Measurements from ENCODE around the gene TMEM9.

Gene TMEM9

DNA sequence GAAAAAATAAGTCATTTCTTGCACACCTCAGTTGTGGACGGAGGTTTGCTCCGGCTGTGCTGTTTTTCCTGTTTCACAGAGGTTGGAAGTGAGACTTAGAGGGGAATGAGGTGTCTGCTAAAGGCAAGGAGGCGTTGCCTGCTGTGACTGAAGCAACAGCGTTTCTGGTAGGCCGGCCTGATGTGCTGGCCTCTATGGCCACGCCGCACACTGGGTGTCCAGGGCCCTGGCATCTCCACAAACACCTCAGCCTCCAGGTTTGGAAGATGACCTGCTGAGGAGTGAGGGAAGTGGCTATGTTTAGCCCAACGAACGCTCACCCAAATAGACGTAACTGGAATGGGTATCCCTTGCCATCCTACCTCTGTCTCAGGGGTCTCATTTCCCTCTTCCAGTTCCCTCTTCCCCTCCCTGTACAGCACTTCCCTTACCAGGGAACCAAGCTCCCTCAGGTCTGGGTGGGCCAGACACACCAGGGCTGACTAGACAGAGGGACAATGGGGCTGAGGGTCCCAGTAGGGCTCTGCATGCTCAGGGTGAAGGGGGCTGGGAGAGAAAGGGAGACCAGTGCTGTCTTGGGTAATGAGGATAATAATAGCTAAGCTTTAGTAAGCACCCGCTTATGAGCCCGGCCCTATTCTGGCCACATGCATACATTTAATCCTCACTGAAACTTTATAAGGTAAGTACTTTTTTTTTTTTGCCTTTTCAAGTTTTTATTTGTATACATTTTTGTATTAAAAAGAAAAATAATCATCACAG lies 53.9 kb downstream of the TMEM9 start:
- DNase-seq = no peak

DNA sequence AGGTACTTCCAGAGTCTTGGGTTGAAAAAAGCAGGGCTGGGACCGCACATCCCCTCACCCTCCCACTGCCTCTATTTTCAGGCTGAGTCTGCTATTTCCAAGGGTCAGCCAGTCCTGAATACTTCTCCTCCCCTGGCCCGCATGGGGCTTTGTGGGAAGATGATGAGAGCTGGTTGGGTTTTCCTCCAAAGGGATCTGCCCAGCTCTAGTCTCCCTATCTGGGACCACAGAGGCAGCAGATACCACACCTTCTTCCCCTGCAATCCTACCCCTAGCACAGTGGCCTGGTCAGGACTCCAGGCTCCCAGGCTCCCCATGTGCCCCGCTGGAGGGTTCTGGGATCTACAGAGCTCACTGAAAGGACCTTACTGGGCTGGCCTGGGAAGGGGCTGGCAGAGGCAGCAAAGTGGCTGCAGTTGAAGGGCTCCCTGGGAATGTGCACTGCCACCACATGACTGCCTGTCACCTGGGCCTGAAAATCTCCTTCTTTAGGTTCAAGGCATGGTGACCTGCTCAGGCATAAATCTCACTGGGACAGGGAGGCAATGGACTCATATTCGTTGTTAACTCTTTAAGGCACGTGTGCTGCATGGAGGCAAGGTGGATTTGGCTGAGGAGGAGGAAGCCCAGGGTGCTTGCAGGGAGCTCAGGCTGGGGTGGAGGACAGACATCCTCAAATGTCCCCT lies 55.1 kb downstream of the TMEM9 start:
- no peak for DNase-seq

DNA sequence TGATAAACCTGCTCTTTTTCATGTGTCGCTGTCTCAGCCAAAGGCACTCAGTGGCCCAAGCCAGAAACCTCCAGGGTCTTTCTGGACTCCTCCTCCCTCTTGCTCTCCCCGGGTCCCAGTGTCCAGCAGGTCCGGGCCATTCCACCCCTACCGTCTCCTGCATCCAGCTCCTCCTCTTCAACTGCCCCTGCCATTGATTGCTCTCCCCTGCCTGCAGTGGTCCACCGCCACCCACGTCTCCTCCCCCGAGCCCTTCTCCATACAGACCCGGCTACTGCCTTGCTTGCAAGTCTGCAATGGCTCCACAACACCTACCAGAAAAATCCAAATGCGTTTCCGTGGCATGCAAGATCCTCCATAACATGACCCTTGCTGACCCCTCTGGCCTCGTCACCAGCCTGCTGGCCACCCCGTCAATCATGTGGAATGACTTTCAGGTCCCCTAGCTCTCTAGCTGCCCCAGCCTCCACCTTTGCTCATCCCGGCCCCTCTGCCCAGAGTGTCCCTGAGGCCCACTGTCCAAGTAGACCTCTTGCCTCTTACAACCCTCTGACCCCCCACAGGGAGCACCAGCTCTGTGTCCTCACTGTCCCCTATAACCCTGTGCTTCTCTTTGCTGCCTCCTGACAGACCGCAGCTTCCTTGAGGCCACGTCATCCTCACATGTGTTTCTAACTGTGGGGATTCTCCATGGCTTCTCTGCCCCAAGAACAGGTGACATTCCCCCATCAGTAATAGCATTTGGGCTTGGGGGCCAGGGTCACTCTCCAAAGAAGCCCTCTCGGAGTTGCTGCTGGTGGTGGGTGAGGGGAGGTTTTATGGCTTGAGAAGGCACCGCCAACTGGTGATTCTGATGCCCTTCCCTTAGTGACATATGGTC lies 57.1 kb downstream of the TMEM9 start:
- DNase-seq = no peak

DNA sequence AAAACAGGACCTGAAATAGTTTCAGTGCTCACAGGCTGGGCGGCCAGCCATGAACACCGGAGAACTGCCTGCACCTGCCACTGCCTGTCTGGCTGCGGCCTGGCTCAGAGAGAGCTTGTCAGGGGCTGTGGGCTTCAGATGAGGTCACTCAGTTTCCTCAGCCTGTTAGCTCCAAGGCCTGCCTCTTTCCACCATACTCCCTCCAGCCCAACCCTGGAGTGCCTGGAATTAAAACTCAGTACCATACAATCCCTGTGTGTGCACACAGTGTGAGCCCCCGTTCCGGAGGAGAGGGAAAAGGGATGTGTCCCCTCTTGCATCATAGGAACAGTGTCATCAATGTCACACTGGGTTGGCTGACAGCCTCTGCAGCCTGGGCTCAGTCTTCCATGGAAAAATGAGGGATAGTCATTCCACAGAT lies 58.2 kb downstream of the TMEM9 start:
- DNase-seq = no peak

DNA sequence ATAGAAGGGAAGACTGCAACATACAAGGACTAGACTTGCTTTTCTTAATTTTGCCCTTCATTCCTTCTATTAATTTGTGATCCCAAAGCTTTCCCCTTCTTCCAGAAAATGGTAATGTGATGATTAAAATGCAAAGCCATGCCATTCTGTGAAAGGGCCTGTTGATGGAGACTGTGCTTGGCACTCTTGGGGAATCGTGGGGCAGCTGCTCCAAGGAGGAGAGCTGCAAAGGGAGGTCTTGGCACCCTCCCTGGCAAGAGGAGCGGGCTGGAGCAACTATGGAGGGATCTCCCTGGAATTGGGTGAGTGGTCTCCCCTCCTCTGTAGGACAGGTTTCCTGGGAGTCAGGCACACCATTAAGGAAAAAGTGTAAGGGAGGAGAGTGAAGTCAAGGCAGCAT lies 58.7 kb downstream of the TMEM9 start:
- DNase-seq = no peak

DNA sequence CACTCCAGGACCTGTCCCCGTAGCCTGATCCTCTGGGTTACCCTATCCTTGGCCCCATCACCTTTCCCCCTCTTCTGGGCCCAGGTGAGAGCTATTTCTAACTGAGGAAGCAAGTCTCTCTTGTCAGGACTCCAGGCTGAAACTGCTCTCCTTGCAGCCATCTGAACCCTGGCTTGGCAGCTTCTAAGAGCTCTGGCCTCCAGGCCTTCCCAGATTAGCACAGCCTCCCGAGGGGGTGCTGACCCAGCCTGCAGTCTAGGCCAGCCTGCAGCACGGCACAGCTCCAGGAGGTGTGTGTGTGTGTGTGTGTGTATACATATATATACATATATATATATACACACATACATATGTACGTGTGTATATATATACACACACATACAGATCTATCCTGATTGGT lies 59.4 kb downstream of the TMEM9 start:
- DNase-seq = no peak

DNA sequence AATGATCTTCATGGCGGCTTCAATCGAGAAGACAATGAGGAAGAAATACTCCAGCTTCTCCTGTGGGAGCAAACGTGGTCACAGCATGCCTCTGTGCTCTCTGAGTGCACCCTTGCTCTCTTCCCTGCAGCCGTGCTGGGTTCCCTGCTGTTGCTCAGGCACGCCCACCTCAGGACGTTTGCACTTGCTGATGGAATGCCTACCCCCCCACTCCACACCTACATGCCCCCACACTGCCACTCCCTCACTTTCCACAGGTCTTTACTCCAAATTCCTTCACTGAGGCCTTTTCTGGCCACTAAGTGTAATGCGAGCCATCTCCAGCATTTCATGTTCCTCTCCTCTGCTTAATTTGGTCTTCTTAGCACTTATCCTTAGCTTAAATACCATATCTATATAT lies 60.3 kb downstream of the TMEM9 start:
- DNase-seq = no peak

DNA sequence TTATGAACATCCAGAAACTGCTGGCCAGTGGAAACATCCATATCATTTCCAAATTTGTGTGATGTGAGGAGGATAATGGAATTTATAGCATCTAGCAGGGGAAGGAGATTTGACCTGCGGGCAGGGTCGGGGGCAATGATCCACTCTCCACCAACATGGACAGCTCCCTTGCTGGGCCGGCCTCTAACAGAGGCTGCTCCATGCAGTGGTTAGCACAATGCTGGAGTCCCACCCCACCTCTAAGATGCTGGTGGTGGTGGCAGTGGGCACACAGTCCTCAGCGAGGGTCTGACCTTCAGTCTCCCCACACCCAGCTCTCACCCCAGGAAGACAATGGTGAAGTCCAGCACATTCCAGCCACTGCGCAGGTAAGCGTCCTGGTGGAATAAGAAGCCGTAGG lies 60.7 kb downstream of the TMEM9 start:
- no peak for DNase-seq

DNA sequence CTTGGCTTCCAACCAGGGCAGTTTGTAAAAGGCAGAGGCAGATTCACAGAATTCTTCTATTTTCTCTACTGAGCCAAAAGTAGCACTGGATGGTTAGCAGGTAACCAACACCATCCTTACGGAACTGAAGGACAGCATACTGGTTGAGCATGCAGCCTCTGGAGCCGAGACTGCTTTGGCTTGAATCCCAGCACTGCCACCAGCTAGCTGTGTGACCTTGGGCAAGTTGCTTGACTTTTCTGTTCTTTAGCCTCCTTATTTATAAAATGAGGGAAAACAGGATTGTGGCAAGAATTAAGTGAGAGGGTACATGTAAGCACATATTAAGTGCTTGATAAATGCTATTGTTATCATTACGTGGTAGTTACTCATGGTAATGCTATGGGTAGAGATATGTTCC lies 61.5 kb downstream of the TMEM9 start:
- no peak for DNase-seq

DNA sequence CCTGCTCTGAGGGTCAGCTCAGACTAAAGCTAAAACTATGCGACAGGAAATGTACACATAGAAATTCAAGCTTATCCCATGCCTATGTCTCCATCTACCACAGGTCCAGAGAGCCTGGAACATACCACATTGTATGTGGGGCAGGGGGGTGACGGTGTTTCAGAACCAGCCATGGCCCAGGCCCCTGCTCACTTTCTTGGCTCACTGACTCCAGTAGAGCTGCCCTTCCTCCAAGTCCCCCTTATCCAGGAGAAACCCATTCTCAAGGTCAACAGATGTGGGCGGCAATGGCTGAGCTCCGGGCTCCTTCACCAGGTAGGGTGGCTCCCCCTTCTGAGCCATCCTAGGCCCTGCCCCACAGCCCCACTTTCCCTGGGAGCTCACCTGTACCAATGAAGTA lies 63.0 kb downstream of the TMEM9 start:
- no peak for DNase-seq

DNA sequence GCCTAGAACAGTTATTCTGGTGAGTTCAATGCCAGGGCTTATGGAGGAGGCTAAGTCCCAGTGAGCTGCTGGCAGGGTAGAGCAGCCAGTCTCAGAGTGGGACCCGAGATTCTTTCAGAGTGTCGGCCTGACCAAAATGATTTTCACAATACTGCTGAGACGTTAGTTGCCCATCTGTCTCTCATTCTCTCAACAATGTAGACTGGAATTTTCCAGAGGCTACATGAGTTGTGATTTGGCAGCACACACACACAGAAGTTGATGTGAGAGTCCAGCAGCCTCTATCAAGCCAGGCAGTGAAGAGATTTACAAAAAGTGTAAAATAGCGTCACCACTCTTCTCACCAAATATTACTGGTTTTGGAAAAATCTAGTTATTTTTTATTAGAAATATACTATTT lies 63.7 kb downstream of the TMEM9 start:
- no peak for DNase-seq

DNA sequence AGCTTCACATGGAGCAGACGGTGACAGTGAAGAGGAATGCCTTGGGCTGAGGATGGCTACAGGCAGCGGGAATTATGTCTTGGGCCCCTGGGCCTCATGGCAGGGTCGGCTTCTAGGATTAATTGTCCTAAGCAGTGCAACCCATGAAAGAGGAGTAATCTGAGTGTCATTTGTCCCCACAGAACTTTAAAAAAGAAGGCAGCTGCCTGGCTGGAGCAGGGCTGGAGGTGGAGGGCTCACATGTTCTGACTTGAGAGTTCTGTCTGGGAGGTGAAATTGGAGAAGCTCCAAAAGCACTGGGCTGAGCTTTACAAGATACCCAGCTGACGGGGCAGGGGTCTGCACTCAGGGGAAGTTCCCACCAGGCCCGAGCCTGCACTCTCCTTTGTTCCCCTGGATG lies 64.7 kb downstream of the TMEM9 start:
- no peak for DNase-seq

DNA sequence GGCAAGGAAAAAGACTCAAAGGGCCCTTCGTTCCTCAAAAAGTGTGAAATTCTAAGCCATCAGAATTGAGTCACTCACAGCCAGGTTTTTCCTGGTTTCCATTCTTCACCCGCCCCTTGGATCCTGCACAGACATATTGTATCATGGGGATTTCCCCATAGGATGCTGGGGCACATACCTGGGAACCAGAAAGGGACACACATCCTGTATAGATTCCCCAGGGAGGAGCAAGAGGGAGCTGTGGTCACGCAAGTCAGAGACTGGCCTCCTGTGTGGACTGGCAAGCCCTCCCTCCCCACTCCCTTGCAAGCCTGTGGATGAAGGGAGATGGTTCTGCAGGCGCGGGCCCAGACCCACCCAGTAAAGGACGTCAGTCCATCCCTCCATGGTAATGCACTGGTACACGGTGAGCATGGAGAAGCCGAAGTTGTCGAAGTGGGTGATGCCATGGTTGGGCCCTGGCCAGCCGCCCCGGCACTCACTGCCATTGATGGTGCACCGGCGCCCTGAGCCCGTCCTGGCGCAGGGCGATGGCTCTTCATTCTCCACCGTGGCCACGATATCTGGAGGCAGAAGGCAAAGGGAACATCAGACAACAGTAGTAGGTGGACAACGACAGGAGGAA lies 65.3 kb downstream of the TMEM9 start:
- no peak for DNase-seq

DNA sequence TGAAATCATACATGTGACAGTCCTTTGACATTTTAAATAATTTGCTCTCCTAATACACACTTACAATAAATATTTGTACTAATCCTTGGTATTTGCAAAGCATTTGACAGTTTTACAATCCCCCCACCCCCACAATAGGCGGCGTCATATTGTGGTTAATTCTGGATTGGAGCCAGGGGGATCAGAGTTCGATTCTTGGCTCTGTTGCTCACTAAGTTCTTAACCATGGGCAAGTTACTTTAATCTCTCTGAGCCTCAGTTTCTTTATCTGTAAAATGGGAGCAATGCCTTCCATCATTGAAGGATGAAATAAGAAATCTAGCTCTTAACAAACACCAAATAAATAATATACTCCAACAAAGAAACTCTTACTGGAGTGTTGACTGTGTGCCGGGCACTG lies 65.9 kb downstream of the TMEM9 start:
- DNase-seq = no peak

DNA sequence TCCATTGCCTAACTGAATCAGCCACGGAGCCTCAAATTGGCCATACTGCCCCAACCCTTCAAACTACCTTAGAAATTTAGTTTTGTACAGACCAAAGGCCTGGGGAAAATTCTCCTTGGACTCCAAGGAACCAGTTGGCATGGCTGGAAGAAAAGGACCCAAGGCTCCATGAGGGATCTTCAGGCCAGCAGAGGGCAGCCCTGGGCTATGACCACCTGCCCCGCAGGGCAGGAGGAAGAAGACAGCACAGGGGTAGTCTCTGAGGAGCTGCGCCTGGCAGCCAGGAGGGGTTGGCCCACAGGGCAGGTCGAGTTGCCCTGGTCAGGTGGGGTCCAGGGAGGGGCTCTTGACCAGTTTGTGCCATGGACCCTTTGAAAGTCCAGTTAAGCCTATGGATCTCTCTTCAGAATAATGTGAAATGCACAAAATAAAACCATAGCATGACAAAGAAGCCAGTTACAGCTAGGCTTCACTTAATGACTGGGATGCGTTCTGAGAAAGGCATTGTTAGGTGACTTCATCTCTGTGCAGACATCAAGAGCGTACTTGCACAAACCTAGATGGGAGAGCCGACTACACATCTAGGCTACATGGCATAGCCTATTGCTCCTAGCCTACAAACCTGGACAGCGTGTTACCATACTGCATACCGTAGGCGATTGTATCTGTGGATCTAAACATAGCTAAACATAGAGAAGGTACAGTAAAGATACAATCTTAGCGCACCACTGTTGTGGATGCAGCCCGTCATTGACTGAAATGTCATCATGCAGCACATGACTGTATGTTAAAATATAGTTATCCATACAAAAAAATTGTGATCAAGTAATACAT lies 68.2 kb downstream of the TMEM9 start:
- peak; percentile 23 to 32 for DNase-seq

Data from CD4-positive, alpha-beta T cell treated with Interleukin-1 beta for 1 hour (primary cell).